Right kidney (tissue), 1 donor: ENCODE measurements around the gene PDGFRB.

Source experiments
- DNase-seq: peaks from one replicate; pipeline ENCODE4 v3.0.0-alpha.2; 2016

Gene PDGFRB

GRCh38 chr5:150131461-150131860 lies 24.2 kb downstream of the PDGFRB start:
- DNase-seq: no peak

- no peak for DNase-seq
These were observed 25.1 kb downstream of the PDGFRB start for GRCh38 chr5:150130493-150130922.

GRCh38 chr5:150129813-150130492 lies 25.7 kb downstream of the PDGFRB start:
- peak; percentile 64 for DNase-seq

- no peak for DNase-seq
These were observed 26.2 kb downstream of the PDGFRB start for GRCh38 chr5:150129454-150129812.

- DNase-seq: no peak
These were observed 28.8 kb downstream of the PDGFRB start for GRCh38 chr5:150126921-150127265.

- no peak for DNase-seq
These were observed 29.3 kb downstream of the PDGFRB start for GRCh38 chr5:150126199-150126920.

- DNase-seq: no peak
These were observed 30.3 kb downstream of the PDGFRB start for GRCh38 chr5:150125334-150125733.

- DNase-seq: no peak
These were observed 31.0 kb downstream of the PDGFRB start for GRCh38 chr5:150124596-150124995.

- no peak for DNase-seq
These were observed 31.5 kb downstream of the PDGFRB start for GRCh38 chr5:150124111-150124557.

GRCh38 chr5:150123542-150123941 lies 32.1 kb downstream of the PDGFRB start:
- DNase-seq: no peak

- DNase-seq: no peak
These were observed 32.8 kb downstream of the PDGFRB start for GRCh38 chr5:150122536-150123481.

GRCh38 chr5:150122158-150122510 lies 33.5 kb downstream of the PDGFRB start:
- no peak for DNase-seq

GRCh38 chr5:150121448-150122157 lies 34.0 kb downstream of the PDGFRB start:
- DNase-seq: no peak

GRCh38 chr5:150120617-150121447 lies 34.8 kb downstream of the PDGFRB start:
- DNase-seq: no peak

GRCh38 chr5:150120062-150120441 lies 35.6 kb downstream of the PDGFRB start:
- DNase-seq: no peak

GRCh38 chr5:150119421-150120061 lies 36.1 kb downstream of the PDGFRB start:
- DNase-seq: no peak

GRCh38 chr5:150118561-150119229 lies 37.0 kb downstream of the PDGFRB start:
- no peak for DNase-seq

- no peak for DNase-seq
These were observed 37.6 kb downstream of the PDGFRB start for GRCh38 chr5:150117945-150118560.

GRCh38 chr5:150116667-150117400 lies 38.8 kb downstream of the PDGFRB start:
- no peak for DNase-seq
